ENCODE results near the gene SP7. TPM values are rescaled to one million over a fixed set of nuclear protein-coding genes. Genes with fewer than 3 reads are reported as not detected.
A peak's percentile ranks its signal among the peaks of the same experiment; 100 is the strongest.

The SP7 gene
- total and polyA plus RNA-seq, 2 donors (not counting 3 experiments of a cell fraction or from before 2014, with no cell fraction given) = not detected

- Histone ChIP-seq H3K4me1 (ENCODE audit: control insufficient read depth, extremely low read depth, insufficient read depth, low read length) (peaks cover 35% of the 10 kb centered on the region), H3K27ac (ENCODE audit: insufficient read depth, low read depth, low read length) (peak overlapping the region; percentile 63), H3K79me2 (ENCODE audit: control insufficient read depth, insufficient read depth, low read length) (peaks cover 30% of the 10 kb centered on the region), H2AFZ (ENCODE audit: low read depth, low read length) (peak overlapping the region; percentile 78), H3K36me3 (ENCODE audit: control insufficient read depth in 2 of 2, extremely low read depth in 1 of 2, insufficient read depth in 2 of 2, low read length in 2 of 2) (peaks cover 0 to 4% of the 10 kb centered on the region in 2 experiments), H3K4me3 (replicated peaks in 1 of 3; ENCODE audit: insufficient read depth in 1 of 3, low read depth in 1 of 3, low read length in 3 of 3) (peak overlapping the region; percentile 71 to 82 (median 82)), H3K9me1 (replicated peaks; ENCODE audit: control insufficient read depth, extremely low read depth, insufficient read depth, low read length) (no peaks in the 10 kb centered on the region), H3K27me3 (ENCODE audit: control insufficient read depth in 2 of 2, insufficient read depth in 2 of 2, low read length in 2 of 2) (no peaks in the 10 kb centered on the region), H3K4me2 (ENCODE audit: insufficient read depth, low read length) (peak overlapping the region; percentile 77), H4K20me1 (replicated peaks; ENCODE audit: control insufficient read depth, extremely low read depth, insufficient read depth, low read length) (no peaks in the 10 kb centered on the region), H3K9ac (replicated peaks; ENCODE audit: extremely low read depth, insufficient read depth, low read length) (peak overlapping the region; percentile 85), H3K9me3 (replicated peaks; ENCODE audit: control insufficient read depth, insufficient read depth, low read length) (no peaks in the 10 kb centered on the region)
- no peak for DNase-seq (ENCODE audit: low read depth, low spot score)
- BruUV-seq (replicated peaks) = TSS peak; percentile 55
- ChIA-PET CTCF (interaction anchor here (0.6 to 2.1 kb wide), 13 partner anchors 16 to 205 kb away, joined by 3 to 31 read pairs (median 4); partner anchors contain the start of genes AAAS and TARBP2), POLR2A (interaction anchor here (1.0 to 1.5 kb wide), 3 partner anchors 25 to 205 kb away, joined by 4 to 6 read pairs (median 5); partner anchors contain the start of genes AAAS and TARBP2)
- dilution Hi-C loops (cut with MboI; ENCODE audit: extremely low pct_ligation_motif_present, low sequenced_read_pairs) (no loop called here), intact Hi-C loops (cut with micrococcal nuclease) (loop anchor here (2.0 kb wide), 2 partner anchors 27 to 75 kb away; partner anchors contain the start of gene ESPL1)
- TF ChIP-seq EZH2 (IDR thresholded peaks at IDR 0.05; ENCODE audit: borderline replicate concordance, low read depth, low read length, severe bottlenecking) (no peak), FOS (IDR thresholded peaks at IDR 0.05; ENCODE audit: borderline replicate concordance, insufficient read depth, low read length) (no peak), JUN (IDR thresholded peaks at IDR 0.05; ENCODE audit: borderline replicate concordance, insufficient read depth, insufficient read length, low read depth) (no peak), POLR2AphosphoS5 (IDR thresholded peaks at IDR 0.05; ENCODE audit: insufficient read depth, low read depth, low read length) (no peak), GATA2 (IDR thresholded peaks at IDR 0.05; ENCODE audit: insufficient read depth, insufficient read length, low read depth, low read length) (no peak), MYC (IDR thresholded peaks at IDR 0.05; ENCODE audit: low read depth, low read length) (no peak)
- FAIRE-seq = no peak
These were observed 40.3 kb downstream of the SP7 start for GRCh38 chr12:53295891-53296219.

Data from endothelial cell of umbilical vein (primary cell).